NCI-H2081 treated with DMSO at 0.1 percent for 48 hours (cell line): Measurements from ENCODE around the gene ZNF593.

ENCODE experiments used
- DNase-seq: peaks from one replicate; lab custom pipeline; 2025; lab: John Stamatoyannopoulos, UW

ZNF593 gene

GRCh38 chr1:26148887-26149286 is 20.8 kb upstream of the ZNF593 start:
- no peak for DNase-seq

- DNase-seq: no peak
These were observed 15.7 kb upstream of the ZNF593 start for GRCh38 chr1:26153966-26154532.

GRCh38 chr1:26154750-26155149 is 15.0 kb upstream of the ZNF593 start:
- no peak for DNase-seq

GRCh38 chr1:26155370-26156284 is 14.1 kb upstream of the ZNF593 start:
- DNase-seq: no peak

- DNase-seq: no peak
These were observed 13.2 kb upstream of the ZNF593 start for GRCh38 chr1:26156285-26157038.

- DNase-seq: no peak
These were observed 11.3 kb upstream of the ZNF593 start for GRCh38 chr1:26158271-26158907.

- no peak for DNase-seq
These were observed 10.6 kb upstream of the ZNF593 start, which contains the start of gene FAM110D for GRCh38 chr1:26158908-26159742. Gene FAM110D, plus strand, starts transcription at chr1:26159079. Its CDS starts 2,213 bp downstream, at chr1:26161292.

- no peak for DNase-seq
These were observed 10.0 kb upstream of the ZNF593 start for GRCh38 chr1:26159743-26160039.

- DNase-seq: no peak
These were observed 8.9 kb upstream of the ZNF593 start for GRCh38 chr1:26160527-26161414.

GRCh38 chr1:26161415-26162219 is 8.1 kb upstream of the ZNF593 start:
- no peak for DNase-seq

GRCh38 chr1:26162220-26162709 is 7.4 kb upstream of the ZNF593 start:
- DNase-seq: no peak

GRCh38 chr1:26163684-26164035 is 6.0 kb upstream of the ZNF593 start:
- DNase-seq: no peak

GRCh38 chr1:26164036-26164860 is 5.5 kb upstream of the ZNF593 start:
- DNase-seq: no peak

- no peak for DNase-seq
These were observed 4.6 kb upstream of the ZNF593 start for GRCh38 chr1:26164861-26165842.

- no peak for DNase-seq
These were observed 2.9 kb upstream of the ZNF593 start for GRCh38 chr1:26166719-26167281.

GRCh38 chr1:26168410-26169197 is 1.1 kb upstream of the ZNF593 start, which contains the start of gene C1orf232:
Gene C1orf232, minus strand, starts transcription at chr1:26168963. Its CDS starts 464 bp downstream, at chr1:26168499.
- no peak for DNase-seq
